Activated CD8-positive, alpha-beta memory T cell treated with anti-CD3 and anti-CD28 coated beads for 24 hours (primary cell): ENCODE data around the gene SPC24.
A peak's percentile ranks its signal among the peaks of the same experiment; 100 is the strongest.
"Not testable (repeated sequence)": the region's sequence is repeated elsewhere in the genome, so short reads cannot be mapped to it uniquely, and the experiment has no call there.

Experiments used
- DNase-seq: peaks from one replicate; pipeline ENCODE4 v3.0.0-alpha.2; 2020

SPC24 gene

DNA sequence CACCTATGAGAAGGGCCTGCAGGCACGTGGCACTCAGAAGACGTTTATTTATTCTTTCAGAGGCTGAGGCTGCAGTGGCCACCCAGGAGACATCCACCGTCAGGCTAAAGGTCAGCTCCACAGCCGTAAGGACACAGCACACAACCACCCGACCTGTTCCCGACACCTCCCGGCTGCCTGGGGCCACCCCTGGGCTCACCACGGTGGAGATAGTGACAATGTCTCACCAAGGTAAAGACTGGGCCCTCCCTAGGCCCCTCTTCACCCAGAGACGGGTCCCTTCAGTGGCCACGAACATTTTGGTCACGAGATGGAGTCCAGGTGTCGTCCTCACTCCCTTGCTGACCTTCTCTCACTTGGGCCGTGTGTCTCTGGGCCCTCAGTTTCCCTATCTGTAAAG, 32.5 kb downstream of the SPC24 start:
- DNase-seq = no peak

DNA sequence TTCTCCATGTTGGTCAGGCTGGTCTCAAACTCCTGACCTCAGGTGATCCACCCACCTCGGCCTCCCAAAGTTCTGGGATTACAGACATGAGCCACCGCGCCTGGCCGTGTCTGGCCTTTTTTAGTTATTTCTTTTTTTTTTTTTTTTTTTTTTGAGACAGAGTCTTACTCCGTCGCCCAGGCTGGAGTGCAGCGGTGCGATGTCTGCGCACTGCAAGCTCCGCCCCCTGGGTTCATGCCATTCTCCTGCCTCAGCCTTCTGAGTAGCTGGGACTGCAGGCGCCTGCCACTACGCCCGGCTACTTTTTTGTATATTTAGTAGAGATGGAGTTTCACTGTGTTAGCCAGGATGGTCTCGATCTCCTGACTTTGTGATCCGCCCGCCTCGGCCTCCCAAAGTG, 33.6 kb downstream of the SPC24 start:
- not testable (repeated sequence) for DNase-seq

DNA sequence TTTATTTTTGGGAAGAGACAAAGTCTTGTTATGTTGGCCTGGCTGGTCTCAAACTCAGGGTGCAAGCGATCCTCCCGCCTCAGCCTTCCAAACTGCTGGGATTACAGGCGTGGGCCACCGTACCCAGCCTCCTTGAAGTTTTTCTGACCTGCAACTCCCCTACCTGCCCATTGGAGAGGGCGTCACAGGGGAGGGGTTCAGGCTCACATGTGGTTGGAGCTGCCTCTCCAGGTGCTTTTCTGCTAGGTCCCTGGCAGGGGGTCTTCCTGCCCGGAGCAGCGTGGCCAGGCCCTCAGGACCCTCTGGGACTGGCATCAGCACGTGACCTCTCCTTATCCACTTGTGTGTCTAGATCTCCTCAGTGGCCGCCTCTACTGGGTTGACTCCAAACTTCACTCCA, 39.1 kb downstream of the SPC24 start:
- DNase-seq = no peak

DNA sequence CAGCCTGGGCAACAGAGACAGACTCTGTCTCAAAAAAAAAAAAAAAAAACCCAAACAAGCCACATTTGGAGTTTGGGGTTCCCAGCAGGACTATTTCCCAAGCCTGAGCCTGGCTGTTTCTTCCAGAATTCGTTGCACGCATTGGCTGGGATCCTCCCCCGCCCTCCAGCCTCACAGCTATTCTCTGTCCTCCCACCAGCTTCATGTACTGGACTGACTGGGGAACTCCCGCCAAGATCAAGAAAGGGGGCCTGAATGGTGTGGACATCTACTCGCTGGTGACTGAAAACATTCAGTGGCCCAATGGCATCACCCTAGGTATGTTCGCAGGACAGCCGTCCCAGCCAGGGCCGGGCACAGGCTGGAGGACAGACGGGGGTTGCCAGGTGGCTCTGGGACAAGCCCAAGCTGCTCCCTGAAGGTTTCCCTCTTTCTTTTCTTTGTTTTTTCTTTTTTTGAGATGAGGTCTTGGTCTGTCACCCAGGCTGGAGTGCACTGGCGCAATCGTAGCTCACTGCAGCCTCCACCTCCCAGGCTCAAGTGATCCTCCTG, 39.6 kb downstream of the SPC24 start:
- DNase-seq = no peak

DNA sequence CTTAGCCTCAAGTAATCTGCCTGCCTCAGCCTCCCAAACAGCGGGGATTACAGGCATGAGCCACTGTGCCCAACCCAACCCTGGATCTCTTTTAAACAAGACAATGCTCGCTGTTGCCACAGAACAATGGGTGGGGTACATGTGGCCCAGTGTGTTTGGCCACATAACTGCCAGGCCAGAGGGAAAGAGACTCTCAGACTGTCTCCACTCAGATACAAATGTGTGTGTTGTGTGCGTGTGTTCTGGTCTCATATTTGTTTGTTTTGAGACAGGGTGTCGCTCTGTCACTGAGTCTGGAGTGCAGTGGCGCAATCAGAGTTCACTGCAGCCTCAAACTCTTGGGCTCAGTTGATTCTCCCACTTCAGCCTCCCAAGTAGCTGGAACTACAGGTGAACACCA, 40.5 kb downstream of the SPC24 start:
- DNase-seq = no peak

DNA sequence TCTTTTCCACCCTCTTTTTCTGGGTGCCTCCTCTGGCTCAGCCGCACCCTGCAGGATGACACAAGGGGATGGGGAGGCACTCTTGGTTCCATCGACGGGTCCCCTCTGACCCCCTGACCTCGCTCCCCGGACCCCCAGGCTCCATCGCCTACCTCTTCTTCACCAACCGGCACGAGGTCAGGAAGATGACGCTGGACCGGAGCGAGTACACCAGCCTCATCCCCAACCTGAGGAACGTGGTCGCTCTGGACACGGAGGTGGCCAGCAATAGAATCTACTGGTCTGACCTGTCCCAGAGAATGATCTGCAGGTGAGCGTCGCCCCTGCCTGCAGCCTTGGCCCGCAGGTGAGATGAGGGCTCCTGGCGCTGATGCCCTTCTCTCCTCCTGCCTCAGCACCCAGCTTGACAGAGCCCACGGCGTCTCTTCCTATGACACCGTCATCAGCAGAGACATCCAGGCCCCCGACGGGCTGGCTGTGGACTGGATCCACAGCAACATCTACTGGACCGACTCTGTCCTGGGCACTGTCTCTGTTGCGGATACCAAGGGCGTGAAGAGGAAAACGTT, 42.4 kb downstream of the SPC24 start:
- no peak for DNase-seq

DNA sequence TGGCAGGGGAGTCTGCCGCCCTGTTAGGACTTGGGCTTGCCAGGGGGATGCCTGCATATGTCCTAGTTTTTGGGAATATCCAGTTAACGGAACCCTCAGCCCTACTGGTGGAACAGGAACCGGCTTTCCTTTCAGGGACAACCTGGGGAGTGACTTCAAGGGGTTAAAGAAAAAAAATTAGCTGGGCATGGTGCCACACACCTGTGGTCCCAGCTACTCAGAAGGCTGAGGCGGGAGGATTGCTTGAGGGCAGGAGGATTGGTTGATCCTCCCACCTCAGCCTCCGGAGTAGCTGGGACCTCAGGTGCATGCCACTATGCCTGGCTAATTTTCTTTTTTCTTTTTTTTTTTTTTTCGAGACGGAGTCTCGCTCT, 43.8 kb downstream of the SPC24 start:
- no peak for DNase-seq

DNA sequence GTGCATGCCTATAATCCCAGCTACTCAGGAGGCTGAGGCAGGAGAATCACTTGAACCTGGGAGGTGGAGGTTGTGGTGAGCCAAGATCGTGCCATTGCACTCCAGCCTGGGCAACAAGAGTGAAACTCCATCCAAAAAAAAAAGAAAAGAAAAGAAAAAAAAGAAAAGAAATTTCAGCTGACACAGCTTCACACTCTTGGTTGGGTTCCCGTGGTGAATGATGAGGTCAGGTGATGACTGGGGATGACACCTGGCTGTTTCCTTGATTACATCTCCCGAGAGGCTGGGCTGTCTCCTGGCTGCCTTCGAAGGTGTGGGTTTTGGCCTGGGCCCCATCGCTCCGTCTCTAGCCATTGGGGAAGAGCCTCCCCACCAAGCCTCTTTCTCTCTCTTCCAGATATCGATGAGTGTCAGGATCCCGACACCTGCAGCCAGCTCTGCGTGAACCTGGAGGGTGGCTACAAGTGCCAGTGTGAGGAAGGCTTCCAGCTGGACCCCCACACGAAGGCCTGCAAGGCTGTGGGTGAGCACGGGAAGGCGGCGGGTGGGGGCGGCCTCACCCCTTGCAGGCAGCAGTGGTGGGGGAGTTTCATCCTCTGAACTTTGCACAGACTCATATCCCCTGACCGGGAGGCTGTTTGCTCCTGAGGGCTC, 44.3 kb downstream of the SPC24 start:
- no peak for DNase-seq

DNA sequence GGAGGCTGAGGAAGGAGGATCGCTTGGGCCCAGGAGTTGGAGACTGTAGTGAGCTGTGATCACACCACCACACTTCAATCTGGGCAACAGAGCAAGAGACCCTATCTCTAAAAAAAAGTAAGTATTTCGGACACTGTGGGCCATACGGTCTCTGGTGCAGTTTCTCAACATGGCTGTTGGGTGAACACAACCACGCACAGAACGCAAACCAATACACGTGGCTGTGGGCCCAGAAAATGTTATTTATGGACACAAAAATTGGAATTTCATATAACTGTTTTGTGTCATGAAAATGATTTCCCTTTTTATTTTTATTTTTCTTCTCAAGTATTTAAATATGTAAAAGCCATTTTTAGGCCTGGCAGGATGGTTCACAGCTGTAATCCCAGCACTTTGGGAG, 46.8 kb downstream of the SPC24 start:
- no peak for DNase-seq

DNA sequence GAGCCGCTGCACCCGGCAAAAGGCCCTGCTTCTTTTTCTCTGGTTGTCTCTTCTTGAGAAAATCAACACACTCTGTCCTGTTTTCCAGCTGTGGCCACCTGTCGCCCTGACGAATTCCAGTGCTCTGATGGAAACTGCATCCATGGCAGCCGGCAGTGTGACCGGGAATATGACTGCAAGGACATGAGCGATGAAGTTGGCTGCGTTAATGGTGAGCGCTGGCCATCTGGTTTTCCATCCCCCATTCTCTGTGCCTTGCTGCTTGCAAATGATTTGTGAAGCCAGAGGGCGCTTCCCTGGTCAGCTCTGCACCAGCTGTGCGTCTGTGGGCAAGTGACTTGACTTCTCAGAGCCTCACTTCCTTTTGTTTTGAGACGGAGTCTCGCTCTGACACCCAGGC, 49.1 kb downstream of the SPC24 start:
- DNase-seq = no peak

DNA sequence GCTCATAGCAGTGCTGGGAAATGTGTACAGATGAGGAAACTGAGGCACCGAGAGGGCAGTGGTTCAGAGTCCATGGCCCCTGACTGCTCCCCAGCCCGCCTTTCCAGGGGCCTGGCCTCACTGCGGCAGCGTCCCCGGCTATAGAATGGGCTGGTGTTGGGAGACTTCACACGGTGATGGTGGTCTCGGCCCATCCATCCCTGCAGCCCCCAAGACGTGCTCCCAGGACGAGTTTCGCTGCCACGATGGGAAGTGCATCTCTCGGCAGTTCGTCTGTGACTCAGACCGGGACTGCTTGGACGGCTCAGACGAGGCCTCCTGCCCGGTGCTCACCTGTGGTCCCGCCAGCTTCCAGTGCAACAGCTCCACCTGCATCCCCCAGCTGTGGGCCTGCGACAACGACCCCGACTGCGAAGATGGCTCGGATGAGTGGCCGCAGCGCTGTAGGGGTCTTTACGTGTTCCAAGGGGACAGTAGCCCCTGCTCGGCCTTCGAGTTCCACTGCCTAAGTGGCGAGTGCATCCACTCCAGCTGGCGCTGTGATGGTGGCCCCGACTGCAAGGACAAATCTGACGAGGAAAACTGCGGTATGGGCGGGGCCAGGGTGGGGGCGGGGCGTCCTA, 50.5 kb downstream of the SPC24 start:
- no peak for DNase-seq

DNA sequence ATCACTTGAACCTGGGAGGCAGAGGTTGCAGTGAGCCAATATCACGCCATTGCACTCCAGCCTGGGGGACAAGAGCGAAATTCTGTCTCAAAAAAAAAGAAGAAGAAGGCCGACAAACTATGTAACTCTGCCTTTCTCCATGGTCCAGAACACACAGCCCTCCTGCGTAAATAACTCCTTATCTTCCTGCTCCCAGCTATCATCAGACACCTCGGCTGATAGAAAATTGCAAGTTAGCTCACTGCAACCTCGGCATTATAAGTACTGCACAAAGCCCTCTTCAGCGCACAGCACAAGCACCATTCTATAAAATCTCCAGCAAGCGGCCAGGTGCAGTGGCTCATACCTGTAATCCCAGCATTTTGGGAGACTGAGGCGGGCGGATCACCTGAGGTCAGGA, 51.9 kb downstream of the SPC24 start:
- not testable (repeated sequence) for DNase-seq

DNA sequence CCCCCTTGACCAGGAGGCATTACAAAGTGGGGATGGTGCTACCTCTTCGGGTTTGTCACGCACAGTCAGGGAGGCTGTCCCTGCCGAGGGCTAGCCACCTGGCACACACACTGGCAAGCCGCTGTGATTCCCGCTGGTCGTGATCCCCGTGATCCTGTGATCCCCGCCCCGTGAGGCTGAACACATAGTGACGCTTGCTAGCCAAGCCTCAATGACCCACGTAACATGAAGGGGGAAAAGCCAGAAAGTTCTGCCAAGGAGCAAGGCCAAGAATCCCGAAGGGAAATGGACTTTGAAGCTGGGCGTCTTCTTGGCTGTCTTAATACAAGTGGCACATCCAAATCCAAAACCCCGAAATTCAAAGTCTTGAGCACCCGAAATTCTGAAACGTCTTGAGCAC, 52.6 kb downstream of the SPC24 start:
- DNase-seq = no peak

DNA sequence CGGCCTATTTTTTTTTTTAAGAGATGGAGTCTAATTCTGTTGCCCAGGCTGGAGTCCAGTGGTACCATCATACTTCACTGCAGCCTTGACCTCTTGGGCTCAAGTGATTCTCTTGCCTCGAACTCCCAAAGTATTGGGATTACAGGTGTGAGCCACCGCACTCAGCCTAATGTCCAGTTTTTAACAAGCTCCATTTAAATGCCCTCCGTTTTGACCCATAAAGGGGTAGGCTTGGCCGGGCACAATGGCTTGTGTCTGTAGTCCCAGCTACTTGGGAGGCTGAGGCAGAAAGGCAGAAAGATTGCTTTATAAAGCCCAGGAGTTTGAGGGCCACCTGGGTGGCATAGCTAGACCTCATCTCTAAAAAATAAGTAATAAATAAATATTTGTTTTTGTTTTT, 54.5 kb downstream of the SPC24 start:
- no peak for DNase-seq

DNA sequence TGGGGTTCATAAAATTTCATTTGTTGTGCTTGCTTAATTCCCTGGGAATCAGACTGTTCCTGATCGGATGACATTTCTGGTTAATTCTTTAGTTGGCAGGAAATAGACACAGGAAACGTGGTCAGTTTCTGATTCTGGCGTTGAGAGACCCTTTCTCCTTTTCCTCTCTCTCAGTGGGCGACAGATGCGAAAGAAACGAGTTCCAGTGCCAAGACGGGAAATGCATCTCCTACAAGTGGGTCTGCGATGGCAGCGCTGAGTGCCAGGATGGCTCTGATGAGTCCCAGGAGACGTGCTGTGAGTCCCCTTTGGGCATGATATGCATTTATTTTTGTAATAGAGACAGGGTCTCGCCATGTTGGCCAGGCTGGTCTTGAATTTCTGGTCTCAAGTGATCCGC, 55.5 kb downstream of the SPC24 start:
- DNase-seq = no peak

DNA sequence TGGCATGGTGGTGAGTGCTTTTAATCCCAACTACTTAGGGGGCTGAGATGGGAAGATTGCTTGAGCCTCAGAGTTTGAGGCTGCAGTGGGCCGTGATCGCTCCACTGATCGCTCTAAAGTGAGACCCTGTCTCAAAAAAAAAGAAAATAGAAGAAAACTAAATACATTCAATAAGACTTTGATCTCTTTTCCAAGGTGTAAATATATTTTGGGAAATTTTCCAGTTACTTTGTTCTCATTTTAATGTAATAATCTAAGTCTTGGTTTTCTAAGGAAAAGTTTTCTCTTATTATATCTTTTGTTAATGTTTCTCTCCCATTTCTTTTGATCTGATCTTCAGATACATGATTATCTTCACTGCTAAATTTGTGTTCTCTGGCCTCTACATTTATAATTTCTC, 56.7 kb downstream of the SPC24 start:
- no peak for DNase-seq

DNA sequence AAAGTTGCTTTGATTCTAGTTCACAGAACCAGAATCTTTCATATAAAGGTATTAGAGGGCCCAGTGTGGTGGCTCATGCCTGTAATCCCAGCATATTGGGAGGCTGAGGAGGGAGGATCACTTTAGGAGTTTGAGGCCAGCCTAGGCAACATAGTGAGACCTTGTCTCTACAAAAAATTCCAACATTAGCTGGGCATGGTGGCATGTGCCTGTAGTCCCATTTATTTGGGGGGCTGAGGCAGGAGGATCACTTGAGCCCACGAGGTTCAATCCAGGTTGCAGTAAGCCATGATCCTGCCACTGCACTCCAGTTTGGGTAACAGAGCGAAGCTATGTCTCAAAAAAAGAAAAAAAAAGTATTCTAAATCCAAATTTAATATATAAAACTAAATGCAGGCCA, 57.3 kb downstream of the SPC24 start:
- DNase-seq = no peak

DNA sequence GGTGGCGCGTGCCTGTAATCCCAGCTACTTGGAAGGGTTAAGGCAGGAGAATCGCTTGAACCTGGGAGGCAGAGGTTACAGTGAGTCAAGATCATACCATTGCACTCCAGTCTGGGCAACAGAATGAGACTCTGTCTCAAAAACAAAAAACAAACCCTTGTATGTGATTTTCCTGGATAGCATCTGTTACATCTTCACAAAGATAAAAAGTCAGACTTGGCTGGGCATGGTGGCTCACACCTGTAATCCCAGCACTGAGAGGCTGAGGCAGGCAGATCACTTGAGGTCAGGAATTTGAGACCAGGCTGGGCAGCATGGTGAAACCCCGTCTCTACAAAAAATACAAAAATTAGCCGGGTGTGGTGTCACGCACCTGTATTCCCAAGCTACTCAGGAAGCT, 58.2 kb downstream of the SPC24 start:
- DNase-seq = not testable (repeated sequence)

DNA sequence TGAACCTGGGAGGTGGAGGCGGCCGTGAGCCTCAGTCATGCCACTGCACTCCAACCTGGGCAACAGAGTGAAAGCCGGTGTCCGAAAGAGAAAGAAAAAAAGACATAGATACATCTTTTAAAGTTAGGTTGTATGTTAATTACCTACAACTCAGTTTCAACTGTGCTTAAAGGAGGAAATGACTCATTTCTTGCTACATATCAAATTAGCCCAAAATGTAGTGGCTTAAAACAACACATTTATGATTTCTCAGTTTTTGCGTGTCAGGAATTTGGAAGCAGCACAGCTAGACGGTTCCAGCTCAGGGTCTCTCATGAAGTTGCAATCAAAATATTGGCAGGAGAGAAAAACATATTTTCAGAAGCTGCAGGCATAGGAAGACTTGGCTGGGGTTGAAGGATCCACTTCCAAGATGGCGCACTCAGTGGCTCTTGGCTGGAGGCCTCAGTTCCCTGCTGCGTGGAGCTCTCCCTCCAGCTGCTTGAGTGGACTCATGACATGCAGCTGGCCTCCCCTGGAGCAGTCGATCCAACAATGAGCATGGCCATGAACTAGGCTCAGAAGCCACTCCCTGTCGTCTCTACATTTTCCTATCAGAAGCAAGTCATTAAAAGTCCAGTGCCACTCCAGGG, 59.3 kb downstream of the SPC24 start:
- DNase-seq = peak; percentile 71
